GM19395 (cell line): ENCODE measurements around the gene CABLES1.
A peak's percentile ranks its signal among the peaks of the same experiment; 100 is the strongest.
"Not testable (repeated sequence)": the region's sequence is repeated elsewhere in the genome, so short reads cannot be mapped to it uniquely, and the experiment has no call there.

Experiments
- ATAC-seq: cut with Tn5 transposase; IDR thresholded peaks from one replicate; pipeline ENCODE4 v1.9.1; 2021; ENCODE audit warnings: mild to moderate bottlenecking, moderate library complexity; ENCODE audit not compliant: unreplicated experiment

Gene CABLES1

GRCh38 chr18:23108496-23108895 is 26.8 kb upstream of the CABLES1 start:
- ATAC-seq = no peak

- ATAC-seq = not testable (repeated sequence)
Measured at GRCh38 chr18:23109163-23109562, 26.1 kb upstream of the CABLES1 start.

GRCh38 chr18:23113576-23113975 is 21.7 kb upstream of the CABLES1 start:
- no peak for ATAC-seq

- no peak for ATAC-seq
Measured at GRCh38 chr18:23114171-23114881, 21.0 kb upstream of the CABLES1 start.

GRCh38 chr18:23114911-23115310 is 20.4 kb upstream of the CABLES1 start:
- no peak for ATAC-seq

- ATAC-seq = no peak
Measured at GRCh38 chr18:23115683-23116096, 19.6 kb upstream of the CABLES1 start.

- ATAC-seq = no peak
Measured at GRCh38 chr18:23121133-23121532, 14.2 kb upstream of the CABLES1 start.

- ATAC-seq = no peak
Measured at GRCh38 chr18:23122334-23123229, 12.7 kb upstream of the CABLES1 start.

GRCh38 chr18:23126376-23127056 is 8.8 kb upstream of the CABLES1 start:
- no peak for ATAC-seq

GRCh38 chr18:23127090-23127489 is 8.2 kb upstream of the CABLES1 start:
- no peak for ATAC-seq

GRCh38 chr18:23129355-23130002 is 5.8 kb upstream of the CABLES1 start:
- no peak for ATAC-seq

- ATAC-seq = no peak
Measured at GRCh38 chr18:23131693-23132319, 3.5 kb upstream of the CABLES1 start.

GRCh38 chr18:23133860-23134779 is 1.2 kb upstream of the CABLES1 start:
- ATAC-seq = no peak

- ATAC-seq = peak; percentile 25
Measured at GRCh38 chr18:23135550-23136325, 453 bp downstream of the CABLES1 start.

GRCh38 chr18:23136326-23137096 is 1.2 kb downstream of the CABLES1 start:
- ATAC-seq = peak; percentile 35

GRCh38 chr18:23137097-23137635 is 1.9 kb downstream of the CABLES1 start:
- ATAC-seq = no peak

- ATAC-seq = no peak
Measured at GRCh38 chr18:23137788-23138216, 2.5 kb downstream of the CABLES1 start.

GRCh38 chr18:23138471-23138870 is 3.2 kb downstream of the CABLES1 start:
- no peak for ATAC-seq
